ENCODE data around the gene ADAD2. TPM values are rescaled to one million over a fixed set of nuclear protein-coding genes. Genes with fewer than 3 reads are reported as not detected.
A peak's percentile ranks its signal among the peaks of the same experiment; 100 is the strongest.
"Not testable (repeated sequence)": the region's sequence is repeated elsewhere in the genome, so short reads cannot be mapped to it uniquely, and the experiment has no call there.

The ADAD2 gene
- total RNA-seq, 2 donors from 2014 or later: not detected

DNA sequence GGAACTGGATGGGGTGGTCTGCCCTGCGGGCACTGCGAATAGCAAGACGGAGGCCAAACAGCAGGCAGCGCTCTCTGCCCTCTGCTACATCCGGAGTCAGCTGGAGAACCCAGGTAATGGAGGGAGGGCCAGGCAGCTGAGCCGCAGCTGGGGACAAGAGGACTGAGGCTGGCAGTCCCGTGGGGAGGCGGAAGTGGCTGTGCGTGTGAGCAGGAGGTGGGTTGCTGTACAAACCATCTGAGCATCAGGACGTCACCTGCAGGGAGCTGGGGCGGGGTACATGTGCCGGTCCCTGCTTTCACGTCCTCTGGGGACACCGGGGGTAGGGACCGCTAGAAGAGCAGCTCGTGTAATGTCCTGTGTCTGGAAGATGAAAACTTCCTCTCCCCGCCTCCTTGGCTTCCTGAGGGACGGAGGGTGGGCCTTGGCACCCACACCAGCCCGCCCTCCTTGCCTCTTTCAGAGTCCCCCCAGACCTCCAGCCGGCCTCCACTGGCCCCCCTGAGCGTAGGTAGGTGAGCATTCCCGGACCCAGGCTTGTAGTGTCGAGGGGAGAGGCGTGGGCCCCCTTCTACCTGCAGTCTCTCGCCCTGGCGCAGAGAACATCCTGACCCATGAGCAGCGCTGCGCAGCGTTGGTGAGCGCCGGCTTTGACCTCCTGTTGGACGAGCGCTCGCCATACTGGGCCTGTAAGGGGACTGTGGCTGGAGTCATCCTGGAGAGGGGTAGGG, 3.7 kb downstream of the ADAD2 start:
- peak overlapping the region; percentile 81 for H3K27ac Mint-ChIP-seq
- no peak for DNase-seq
- peaks cover 15% of the 10 kb centered on the region for H3K4me1 Mint-ChIP-seq
- H3K4me3 Mint-ChIP-seq: peak overlapping the region; percentile 57
- H3K27me3 Mint-ChIP-seq: peaks cover 9% of the 10 kb centered on the region
- no peaks in the 10 kb centered on the region for H3K9me3 ChIP-seq (ENCODE audit: control insufficient read depth, low read length, poor library complexity, severe bottlenecking)
- ATAC-seq: peak; percentile 56
- no peaks in the 10 kb centered on the region for H3K36me3 Mint-ChIP-seq (ENCODE audit: low read depth)

DNA sequence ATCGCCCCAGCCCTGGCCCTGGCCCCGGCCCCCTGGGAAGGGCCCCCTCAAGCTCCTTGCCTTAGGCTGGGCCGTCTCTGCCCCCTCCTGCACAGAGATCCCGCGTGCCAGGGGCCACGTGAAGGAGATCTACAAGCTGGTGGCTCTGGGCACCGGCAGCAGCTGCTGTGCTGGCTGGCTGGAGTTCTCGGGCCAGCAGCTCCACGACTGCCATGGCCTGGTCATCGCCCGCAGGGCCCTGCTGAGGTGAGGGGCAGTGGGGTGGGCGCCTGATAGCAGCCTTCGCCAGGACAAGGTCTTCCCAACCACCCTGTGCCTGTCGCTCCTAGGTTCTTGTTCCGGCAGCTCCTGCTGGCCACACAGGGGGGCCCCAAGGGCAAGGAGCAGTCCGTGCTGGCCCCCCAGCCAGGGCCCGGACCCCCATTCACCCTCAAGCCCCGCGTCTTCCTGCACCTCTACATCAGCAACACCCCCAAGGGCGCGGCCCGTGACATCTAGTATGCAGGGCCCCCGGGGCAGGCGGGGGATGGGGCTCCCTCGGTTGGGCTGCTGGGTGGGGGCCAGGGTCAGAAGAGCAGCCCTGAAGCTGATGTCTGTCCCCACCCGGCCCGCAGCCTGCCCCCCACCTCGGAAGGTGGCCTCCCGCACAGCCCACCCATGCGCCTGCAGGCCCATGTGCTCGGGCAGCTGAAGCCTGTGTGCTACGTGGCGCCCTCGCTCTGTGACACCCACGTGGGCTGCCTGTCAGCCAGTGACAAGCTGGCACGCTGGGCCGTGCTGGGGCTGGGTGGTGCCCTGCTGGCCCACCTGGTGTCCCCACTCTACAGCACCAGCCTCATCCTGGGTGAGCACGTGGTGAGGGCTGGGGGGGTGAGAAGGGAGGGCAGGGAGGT, 4.5 kb downstream of the ADAD2 start:
- peaks cover 15% of the 10 kb centered on the region for H3K4me1 Mint-ChIP-seq
- H3K9me3 ChIP-seq (ENCODE audit: control insufficient read depth, low read length, poor library complexity, severe bottlenecking): no peaks in the 10 kb centered on the region
- H3K27ac Mint-ChIP-seq: no peak overlapping the region
- DNase-seq (no peak), ATAC-seq (no peak)
- peaks cover 9% of the 10 kb centered on the region for H3K27me3 Mint-ChIP-seq
- H3K36me3 Mint-ChIP-seq (ENCODE audit: low read depth): no peaks in the 10 kb centered on the region
- no peak overlapping the region for H3K4me3 Mint-ChIP-seq

DNA sequence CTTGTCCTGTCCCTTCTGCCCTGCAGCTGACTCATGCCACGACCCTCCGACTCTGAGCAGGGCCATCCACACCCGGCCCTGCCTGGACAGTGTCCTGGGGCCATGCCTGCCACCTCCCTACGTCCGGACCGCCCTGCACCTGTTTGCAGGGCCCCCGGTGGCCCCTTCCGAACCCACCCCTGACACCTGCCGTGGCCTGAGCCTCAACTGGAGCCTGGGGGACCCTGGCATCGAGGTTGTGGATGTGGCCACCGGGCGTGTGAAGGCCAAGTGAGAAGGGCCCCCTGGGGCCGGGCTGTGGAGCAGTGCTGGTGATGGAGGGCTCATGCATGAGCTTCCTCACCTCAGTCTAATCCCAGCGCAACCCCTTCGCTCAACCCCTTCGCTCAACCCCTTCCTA, 5.1 kb downstream of the ADAD2 start:
- no peak for ATAC-seq
- no peak overlapping the region for H3K4me3 Mint-ChIP-seq
- H3K27me3 Mint-ChIP-seq: peaks cover 9% of the 10 kb centered on the region

DNA sequence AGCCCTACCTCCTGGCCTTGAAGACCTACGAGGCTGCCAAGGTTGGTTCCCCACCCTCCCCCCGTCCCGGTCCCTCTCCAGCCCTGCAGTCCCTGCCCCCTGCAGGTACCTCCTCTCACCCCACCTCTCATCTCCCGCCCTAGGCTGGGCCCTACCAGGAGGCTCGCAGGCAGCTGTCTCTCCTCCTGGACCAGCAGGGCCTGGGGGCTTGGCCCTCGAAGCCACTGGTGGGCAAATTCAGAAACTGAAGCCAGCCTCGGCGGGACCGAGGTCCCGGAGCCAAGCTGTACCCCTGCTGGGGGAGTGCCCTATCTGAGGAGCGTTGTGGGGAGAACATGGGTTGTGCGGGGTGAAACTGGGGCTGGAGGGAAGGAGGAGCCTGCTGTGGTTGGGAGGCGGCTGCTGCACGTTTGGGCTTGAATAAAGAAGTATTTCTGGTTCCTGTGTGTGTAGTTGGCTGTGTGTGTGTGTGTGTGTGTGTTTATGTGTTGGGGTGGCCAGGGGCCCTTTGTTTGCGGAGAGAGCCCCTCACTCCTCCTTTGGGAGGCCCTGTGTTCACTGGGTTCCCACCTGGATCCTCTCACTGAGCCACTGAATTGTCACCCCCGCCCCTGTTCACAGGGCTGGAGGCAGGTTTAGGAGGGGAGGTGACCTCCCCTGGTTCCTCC, 5.9 kb downstream of the ADAD2 start:
- Mint-ChIP-seq H3K4me3 (peak overlapping the region; percentile 31), H3K4me1 (peaks cover 15% of the 10 kb centered on the region), H3K27ac (peak overlapping the region; percentile 53), H3K27me3 (peaks cover 9% of the 10 kb centered on the region), H3K36me3 (ENCODE audit: low read depth) (no peaks in the 10 kb centered on the region)
- DNase-seq: no peak
- H3K9me3 ChIP-seq (ENCODE audit: control insufficient read depth, low read length, poor library complexity, severe bottlenecking): no peaks in the 10 kb centered on the region
- ATAC-seq: no peak

More for the DNA sequence above, 5.1 kb downstream of the ADAD2 start:
- peaks cover 15% of the 10 kb centered on the region for H3K4me1 Mint-ChIP-seq
- DNase-seq: no peak
- no peaks in the 10 kb centered on the region for H3K36me3 Mint-ChIP-seq (ENCODE audit: low read depth)
- no peaks in the 10 kb centered on the region for H3K9me3 ChIP-seq (ENCODE audit: control insufficient read depth, low read length, poor library complexity, severe bottlenecking)
- no peak overlapping the region for H3K27ac Mint-ChIP-seq

DNA sequence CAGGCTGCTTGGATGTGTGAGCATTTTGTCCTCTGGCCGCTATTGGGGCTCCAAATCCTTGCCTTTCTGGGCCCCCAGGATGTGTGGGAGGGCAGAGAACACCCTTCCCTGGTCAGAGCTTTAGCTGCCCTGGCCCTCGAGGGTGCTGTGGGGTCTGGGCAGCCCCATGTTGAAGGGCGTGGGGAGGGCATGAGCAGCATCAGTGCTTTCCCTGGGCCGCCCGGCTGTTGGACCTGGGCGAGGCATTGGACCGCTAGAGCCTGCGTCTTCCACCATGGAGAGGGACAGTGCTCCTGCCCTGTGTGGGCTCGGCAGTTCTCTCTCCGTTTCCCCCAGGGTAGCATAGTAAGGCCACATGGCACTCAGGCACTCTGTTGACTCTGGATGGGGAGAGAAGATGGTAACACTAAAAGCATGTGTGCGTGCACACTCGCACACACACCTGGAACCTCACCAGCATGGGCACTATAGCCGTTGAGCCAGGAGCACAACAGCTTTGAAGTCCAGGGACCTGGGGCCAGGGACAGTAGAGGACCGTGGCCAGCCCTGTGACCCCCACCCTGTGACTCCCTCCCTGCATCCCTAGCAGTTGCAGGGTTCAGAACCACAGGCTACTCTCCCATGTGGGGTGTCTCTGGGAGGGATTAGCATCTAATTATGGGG, 6.6 kb downstream of the ADAD2 start:
- ATAC-seq (no peak), DNase-seq (no peak)
- H3K27ac Mint-ChIP-seq: no peak overlapping the region
- H3K4me1 Mint-ChIP-seq: peaks cover 15% of the 10 kb centered on the region
- peaks cover 12% of the 10 kb centered on the region for H3K27me3 Mint-ChIP-seq
- H3K4me3 Mint-ChIP-seq: no peak overlapping the region
- H3K9me3 ChIP-seq (ENCODE audit: control insufficient read depth, low read length, poor library complexity, severe bottlenecking): no peaks in the 10 kb centered on the region
- H3K36me3 Mint-ChIP-seq (ENCODE audit: low read depth): no peaks in the 10 kb centered on the region

DNA sequence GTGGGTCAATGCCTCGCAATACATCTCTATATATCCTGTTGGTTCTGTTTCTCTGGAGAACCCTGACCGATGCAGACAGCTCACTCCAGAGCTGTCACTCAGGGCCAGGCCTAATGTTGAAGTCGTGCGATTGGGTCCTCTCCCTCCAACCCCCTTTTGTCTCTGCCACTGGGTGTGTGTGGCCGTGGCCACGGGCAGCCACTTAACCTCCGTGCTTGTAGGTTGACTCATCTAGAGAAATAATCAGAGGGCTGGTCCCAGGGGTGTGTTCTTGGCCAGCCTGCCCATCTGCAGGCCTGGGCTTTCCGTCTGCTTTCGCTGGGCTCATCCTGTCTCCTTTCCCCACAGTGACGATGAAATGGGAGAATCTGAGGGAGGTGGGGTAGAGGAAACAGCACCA, 7.4 kb downstream of the ADAD2 start:
- ATAC-seq (no peak), DNase-seq (no peak)
- Mint-ChIP-seq H3K4me1 (peaks cover 15% of the 10 kb centered on the region), H3K27ac (no peak overlapping the region), H3K4me3 (no peak overlapping the region), H3K36me3 (ENCODE audit: low read depth) (no peaks in the 10 kb centered on the region), H3K27me3 (peaks cover 14% of the 10 kb centered on the region)
- no peaks in the 10 kb centered on the region for H3K9me3 ChIP-seq (ENCODE audit: control insufficient read depth, low read length, poor library complexity, severe bottlenecking)

DNA sequence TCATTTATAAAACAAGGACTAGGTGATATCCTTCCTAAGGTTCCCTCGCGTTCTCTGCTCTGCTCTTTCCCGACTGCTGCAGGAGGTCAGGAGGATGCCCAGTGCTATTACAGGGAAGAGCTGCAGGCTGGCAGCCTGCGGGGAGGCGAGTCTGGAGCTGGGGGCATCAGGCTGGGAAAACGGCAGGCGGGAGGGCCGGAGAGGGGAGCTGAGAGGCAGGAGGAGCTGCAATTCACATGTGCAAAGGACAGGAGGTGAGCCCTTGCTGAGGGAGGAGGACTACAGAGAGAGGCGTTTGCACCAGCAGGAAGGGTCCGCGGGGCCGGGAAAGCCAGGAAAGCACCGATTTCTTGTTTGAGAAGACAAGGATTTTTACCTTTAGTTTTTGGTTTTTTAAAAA, 8.1 kb downstream of the ADAD2 start:
- Mint-ChIP-seq H3K4me3 (no peak overlapping the region), H3K36me3 (ENCODE audit: low read depth) (no peaks in the 10 kb centered on the region), H3K27me3 (peaks cover 14% of the 10 kb centered on the region), H3K4me1 (peaks cover 9% of the 10 kb centered on the region), H3K27ac (no peak overlapping the region)
- DNase-seq (no peak), ATAC-seq (no peak)
- no peaks in the 10 kb centered on the region for H3K9me3 ChIP-seq (ENCODE audit: control insufficient read depth, low read length, poor library complexity, severe bottlenecking)

DNA sequence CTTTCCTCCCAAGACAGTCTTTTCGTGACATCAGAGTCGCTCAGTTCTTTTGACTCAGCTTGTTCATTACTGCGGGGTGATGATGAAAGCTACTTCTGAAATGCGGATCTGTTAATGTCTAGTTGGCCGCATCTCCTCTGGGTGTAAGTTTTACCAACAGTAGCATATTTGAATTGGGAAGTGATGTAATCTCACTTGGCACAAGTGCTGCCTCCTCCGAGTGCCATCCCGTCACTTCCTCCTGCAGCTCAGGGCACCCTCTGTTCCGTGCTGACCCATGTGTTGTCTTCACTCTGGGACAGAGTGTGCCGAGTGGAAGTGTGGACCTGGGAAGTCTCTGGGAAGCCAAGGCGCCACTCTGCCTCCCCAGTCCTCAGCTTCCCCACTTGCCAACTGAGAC, 8.9 kb downstream of the ADAD2 start:
- no peaks in the 10 kb centered on the region for H3K9me3 ChIP-seq (ENCODE audit: control insufficient read depth, low read length, poor library complexity, severe bottlenecking)
- H3K36me3 Mint-ChIP-seq (ENCODE audit: low read depth): no peaks in the 10 kb centered on the region
- ATAC-seq (peak; percentile 25), DNase-seq (no peak)
- H3K27me3 Mint-ChIP-seq: peaks cover 14% of the 10 kb centered on the region
- H3K4me1 Mint-ChIP-seq: peaks cover 3% of the 10 kb centered on the region
- no peak overlapping the region for H3K27ac Mint-ChIP-seq
- no peak overlapping the region for H3K4me3 Mint-ChIP-seq

DNA sequence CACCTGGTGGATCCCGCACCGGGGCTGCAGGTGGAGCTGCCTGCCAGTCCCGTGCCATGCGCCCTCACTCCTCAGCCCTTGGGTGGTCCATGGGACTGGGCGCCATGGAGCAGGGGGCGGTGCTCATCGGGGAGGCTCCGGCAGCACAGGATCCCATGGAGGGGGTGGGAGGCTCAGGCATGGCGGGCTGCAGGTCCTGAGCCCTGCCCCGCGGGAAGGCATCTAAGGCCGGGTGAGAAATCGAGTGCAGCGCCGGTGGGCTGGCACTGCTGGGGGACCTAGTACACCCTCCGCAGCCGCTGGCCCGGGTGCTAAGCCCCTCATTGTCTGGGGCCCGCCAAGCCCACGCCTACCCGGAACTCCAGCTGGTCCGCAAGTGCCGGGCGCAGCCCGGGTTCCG, 13.6 kb downstream of the ADAD2 start:
- not testable (repeated sequence) for H3K9me3 ChIP-seq (ENCODE audit: control insufficient read depth, low read length, poor library complexity, severe bottlenecking); H3K36me3 Mint-ChIP-seq (ENCODE audit: low read depth); ATAC-seq; H3K4me1 Mint-ChIP-seq; H3K27ac Mint-ChIP-seq; H3K4me3 Mint-ChIP-seq; DNase-seq
- H3K27me3 Mint-ChIP-seq: peaks cover 13% of the 10 kb centered on the region

DNA sequence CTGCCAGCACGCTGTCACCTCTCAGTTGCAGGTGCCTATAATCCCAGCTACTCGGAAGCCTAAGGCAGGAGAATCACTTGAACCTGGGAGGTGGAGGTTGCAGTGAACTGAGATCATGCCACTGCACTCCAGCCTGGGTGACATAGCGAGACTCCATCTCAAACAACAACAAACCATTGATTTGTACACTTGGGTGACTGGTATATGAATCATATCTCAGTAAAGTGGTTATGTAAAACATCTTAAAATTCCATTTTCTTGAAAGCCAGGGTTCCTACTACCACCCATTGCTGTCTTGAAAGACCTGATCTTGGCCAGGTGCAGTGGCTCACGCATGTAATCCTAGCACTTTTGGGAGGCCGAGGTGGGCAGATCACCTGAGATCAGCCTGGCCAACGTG, 14.2 kb downstream of the ADAD2 start:
- not testable (repeated sequence) for DNase-seq; H3K36me3 Mint-ChIP-seq (ENCODE audit: low read depth); H3K4me1 Mint-ChIP-seq; H3K4me3 Mint-ChIP-seq; ATAC-seq; H3K9me3 ChIP-seq (ENCODE audit: control insufficient read depth, low read length, poor library complexity, severe bottlenecking); H3K27ac Mint-ChIP-seq
- peaks cover 13% of the 10 kb centered on the region for H3K27me3 Mint-ChIP-seq

DNA sequence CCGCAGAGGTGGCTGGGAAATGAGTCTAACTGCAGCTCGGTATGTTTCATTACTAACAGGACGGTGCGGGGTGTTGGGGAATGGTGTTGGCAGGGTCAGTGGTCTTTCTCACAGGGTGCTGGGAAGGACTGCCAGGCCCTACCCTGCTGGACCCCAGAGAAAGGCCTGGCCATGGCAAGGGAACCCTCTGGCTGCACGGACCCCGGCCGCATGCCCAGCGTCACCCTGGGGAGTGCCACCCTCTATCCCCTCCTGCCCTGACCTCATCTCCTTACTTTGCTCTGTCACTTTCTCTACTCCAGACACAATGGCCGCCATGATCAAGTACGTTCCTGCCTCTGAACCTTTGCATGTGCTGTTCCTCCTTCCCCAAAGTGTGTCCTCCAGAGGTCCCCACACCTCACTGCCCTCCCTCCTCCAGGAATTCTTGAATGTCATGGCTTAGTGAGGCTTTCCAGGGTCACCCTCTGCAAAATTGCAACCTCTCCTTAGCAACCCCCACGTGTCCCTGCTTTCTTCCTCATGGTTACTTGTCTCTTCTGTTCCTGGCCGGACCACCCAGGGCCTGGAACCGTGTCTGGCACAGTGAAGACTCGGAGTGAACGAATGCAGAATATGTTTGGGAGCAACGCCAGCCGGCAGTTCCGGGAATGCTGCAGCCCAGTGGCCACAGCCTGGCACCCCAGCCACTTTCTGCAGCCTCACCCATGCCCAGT, 15.2 kb downstream of the ADAD2 start:
- Mint-ChIP-seq H3K27me3 (peaks cover 13% of the 10 kb centered on the region), H3K36me3 (ENCODE audit: low read depth) (no peaks in the 10 kb centered on the region), H3K4me3 (no peak overlapping the region), H3K27ac (peak overlapping the region; percentile 65), H3K4me1 (no peaks in the 10 kb centered on the region)
- no peaks in the 10 kb centered on the region for H3K9me3 ChIP-seq (ENCODE audit: control insufficient read depth, low read length, poor library complexity, severe bottlenecking)
- ATAC-seq (no peak), DNase-seq (no peak)

DNA sequence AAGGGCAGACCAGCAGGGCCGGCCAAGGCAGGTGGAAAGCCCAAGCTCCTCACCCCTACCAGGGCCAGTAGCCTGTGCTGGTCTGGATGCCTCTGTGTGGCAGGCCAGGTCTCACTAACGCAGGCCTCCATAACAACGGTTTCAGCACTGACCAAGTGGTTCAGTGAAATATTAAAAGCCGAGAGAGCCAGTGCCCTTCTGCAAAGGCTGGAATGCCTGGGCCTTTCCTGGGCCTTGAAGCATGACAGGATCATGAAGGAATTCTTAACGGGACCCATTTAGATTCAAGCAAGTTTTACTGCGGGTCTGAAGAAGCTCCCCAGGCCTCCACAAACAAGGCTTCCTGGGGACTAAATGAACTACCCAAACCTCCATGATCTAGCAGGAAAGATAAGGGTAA, 16.3 kb downstream of the ADAD2 start:
- no peaks in the 10 kb centered on the region for H3K36me3 Mint-ChIP-seq (ENCODE audit: low read depth)
- DNase-seq: no peak
- H3K27me3 Mint-ChIP-seq: peaks cover 13% of the 10 kb centered on the region
- ATAC-seq: no peak
- no peak overlapping the region for H3K27ac Mint-ChIP-seq
- H3K9me3 ChIP-seq (ENCODE audit: control insufficient read depth, low read length, poor library complexity, severe bottlenecking): no peaks in the 10 kb centered on the region
- no peaks in the 10 kb centered on the region for H3K4me1 Mint-ChIP-seq
- H3K4me3 Mint-ChIP-seq: no peak overlapping the region
